ENCODE measurements around the gene KAT7. TPM values are rescaled to one million over a fixed set of nuclear protein-coding genes. Genes with fewer than 3 reads are reported as not detected.

Gene KAT7
- total and polyA plus RNA-seq, 2 of the 8 experiments (the other 6 are each of a cell fraction or from before 2014, with no cell fraction given): 90.9 to 139 TPM

DNA sequence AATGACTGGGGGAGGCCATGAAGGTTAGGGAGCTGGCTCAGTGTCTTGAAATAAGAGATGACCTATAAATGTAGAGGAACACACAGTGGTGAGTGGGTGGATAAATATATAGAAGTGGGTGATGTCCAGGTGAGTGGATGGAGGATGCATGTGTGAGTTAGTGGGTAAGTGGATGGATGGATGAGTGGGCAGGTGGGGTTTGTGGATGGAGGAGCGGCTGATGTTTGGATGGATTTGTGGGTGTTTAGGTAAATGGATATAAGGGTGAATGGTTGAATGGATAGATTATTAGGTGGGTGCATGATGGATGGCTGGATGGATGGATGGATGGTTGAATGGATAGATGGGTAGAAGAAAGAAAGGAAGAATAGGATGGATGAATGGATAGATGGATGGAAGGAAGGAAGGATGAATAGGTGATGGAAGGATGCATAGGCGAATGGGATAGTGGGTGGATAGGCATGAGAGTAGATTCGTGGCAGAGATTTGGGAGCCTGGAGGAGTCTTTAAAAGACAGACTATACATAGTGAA, 78.5 kb downstream of the KAT7 start (continued):
- TF ChIP-seq TAF1 (IDR thresholded peaks at IDR 0.05; ENCODE audit: low read depth, low read length) (no peak), TAF7 (optimal IDR thresholded peaks at IDR 0.05; ENCODE audit: borderline replicate concordance, low read depth, low read length) (no peak)

Data from H1 (cell line).